Measurements from ENCODE around the gene PIK3CA.

Gene PIK3CA

DNA sequence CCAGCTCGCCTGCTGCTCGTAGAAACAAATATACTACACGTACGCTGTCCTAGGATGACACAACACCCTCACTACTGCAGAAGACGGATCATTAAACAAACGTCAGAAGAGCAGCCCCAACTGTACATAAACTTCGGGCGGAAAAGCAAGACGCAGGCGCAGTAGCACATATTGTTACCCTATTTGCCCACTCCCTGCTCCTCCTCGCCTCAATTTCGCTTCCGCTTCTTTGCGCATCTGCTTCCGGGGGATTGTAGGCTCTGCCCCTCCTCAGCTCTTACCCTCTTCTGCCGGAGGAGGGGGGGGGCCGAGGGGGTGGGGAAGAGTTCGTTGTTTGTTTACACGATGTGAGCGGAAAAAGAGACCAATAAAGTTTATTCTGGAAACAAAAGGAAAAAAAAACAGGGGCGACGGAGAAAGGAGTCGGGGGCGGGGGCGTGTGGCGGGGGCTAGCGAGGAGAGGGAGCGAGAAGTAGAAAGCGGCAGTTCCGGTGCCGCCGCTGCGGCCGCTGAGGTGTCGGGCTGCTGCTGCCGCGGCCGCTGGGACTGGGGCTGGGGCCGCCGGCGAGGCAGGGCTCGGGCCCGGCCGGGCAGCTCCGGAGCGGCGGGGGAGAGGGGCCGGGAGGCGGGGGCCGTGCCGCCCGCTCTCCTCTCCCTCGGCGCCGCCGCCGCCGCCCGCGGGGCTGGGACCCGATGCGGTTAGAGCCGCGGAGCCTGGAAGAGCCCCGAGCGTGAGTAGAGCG lies at the start of gene PIK3CA:
Gene PIK3CA, plus strand, starts transcription at position 485 of the 743 bp plus-strand sequence. CDS start 50,469 bp downstream, outside the sequence.
- TF ChIP-seq, protein P1, sequence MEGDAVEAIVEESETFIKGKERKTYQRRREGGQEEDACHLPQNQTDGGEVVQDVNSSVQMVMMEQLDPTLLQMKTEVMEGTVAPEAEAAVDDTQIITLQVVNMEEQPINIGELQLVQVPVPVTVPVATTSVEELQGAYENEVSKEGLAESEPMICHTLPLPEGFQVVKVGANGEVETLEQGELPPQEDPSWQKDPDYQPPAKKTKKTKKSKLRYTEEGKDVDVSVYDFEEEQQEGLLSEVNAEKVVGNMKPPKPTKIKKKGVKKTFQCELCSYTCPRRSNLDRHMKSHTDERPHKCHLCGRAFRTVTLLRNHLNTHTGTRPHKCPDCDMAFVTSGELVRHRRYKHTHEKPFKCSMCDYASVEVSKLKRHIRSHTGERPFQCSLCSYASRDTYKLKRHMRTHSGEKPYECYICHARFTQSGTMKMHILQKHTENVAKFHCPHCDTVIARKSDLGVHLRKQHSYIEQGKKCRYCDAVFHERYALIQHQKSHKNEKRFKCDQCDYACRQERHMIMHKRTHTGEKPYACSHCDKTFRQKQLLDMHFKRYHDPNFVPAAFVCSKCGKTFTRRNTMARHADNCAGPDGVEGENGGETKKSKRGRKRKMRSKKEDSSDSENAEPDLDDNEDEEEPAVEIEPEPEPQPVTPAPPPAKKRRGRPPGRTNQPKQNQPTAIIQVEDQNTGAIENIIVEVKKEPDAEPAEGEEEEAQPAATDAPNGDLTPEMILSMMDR (IDR thresholded peaks at IDR 0.05; ENCODE audit: control insufficient read depth, extremely low read depth, insufficient read depth): no peak
- peak; percentile 93 for DNase-seq (ENCODE audit: low read depth)
- peak within 1 kb of the TSS; percentile 72 for H3K4me3 ChIP-seq (ENCODE audit: low read depth, low read length)

DNA sequence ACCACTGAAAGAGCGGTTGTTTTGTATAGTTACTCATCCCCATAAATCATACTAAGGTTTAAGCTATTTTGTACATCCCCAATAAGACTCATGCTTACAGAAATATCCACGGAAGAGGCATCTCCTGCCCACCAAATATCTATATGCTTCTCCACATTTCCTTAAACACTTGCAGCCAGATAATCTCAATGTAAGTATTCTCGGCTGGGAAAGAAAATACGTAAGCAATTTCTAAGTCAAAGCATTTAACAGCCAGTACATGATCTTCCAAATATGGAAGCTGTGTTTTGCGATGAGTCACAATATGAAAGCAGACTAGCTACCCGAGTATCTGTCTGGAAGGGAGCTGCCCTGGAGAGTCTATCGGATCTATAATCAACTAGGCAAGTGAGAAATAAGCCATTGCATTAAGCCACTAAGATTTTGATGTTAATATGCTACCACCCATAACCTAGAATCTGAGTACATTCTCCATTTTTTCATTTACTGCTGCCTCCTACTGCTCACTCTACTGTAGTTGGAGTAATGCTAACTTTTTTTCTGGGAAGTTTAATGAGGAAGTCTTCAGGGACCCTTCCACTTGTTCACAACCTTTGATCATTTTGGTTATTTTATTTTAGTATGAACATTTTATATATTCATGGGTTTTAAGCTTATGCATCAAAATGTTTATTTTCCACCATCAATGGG lies 49.6 kb upstream of the PIK3CA start:
- TF ChIP-seq, protein P1 (IDR thresholded peaks at IDR 0.05; ENCODE audit: control insufficient read depth, extremely low read depth, insufficient read depth): no peak
- no peak for DNase-seq (ENCODE audit: low read depth)
- H3K4me3 ChIP-seq (ENCODE audit: low read depth, low read length): no peak overlapping the region

DNA sequence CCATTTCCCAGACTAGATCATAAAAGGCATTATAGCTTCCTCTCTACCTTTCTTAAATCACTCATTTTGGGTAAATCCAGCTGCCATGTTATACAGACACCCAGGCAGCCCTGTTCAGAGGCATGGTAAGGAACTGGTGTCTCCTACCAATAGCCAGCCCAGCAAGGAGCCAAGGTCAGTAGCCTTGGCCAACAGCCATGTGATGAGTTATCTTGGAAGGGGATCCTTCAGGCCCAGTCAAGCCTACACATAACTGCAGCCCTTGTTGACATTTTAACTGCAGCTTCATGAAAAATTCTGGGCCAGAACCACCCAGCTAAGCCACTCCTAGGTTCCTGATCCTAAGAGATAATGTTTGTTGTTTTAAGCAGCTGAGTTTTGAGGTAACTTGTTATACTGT lies 47.5 kb upstream of the PIK3CA start:
- no peak overlapping the region for H3K4me3 ChIP-seq (ENCODE audit: low read depth, low read length)
- peak; percentile 28 for DNase-seq (ENCODE audit: low read depth)
- TF ChIP-seq, protein P1 (IDR thresholded peaks at IDR 0.05; ENCODE audit: control insufficient read depth, extremely low read depth, insufficient read depth): no peak

DNA sequence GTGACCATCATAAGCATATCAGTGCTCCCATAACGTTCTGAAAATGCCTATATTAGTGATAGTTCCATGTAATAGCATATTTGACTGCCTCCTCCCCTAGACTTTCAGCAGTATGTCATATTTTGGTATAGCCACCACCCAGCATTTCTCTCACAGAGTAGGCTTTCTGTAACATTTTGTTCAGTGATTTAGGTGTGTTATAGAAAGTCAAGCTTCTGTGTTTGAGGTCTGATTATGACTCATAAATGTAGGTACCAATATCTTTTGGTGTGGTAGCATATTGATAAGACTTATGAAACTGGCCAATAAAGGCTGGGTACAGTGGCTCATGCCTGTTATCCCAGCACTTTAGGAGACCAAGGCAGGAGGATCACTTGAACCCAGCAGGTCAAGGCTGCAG lies 42.3 kb upstream of the PIK3CA start:
- DNase-seq (ENCODE audit: low read depth): no peak
- H3K4me3 ChIP-seq (ENCODE audit: low read depth, low read length): no peak overlapping the region
- TF ChIP-seq, protein P1 (IDR thresholded peaks at IDR 0.05; ENCODE audit: control insufficient read depth, extremely low read depth, insufficient read depth): no peak

DNA sequence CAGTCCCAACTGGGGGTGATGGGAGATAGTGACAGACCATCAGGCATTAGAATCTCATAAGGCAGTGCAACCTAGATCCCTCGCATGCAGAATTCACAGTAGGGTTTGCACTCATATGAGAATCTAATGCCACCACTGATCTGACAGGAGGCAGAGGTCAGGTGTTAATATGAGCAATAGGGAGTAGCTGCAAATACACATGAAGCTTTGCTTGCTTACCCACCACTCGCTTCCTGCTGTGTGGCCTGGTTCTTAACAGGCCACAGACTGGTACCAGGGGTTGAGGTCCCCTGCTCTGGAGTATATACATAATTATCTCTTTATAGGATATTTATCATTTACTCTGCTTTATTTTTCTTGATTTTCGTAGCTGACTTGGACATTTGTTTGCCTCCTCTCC lies 40.5 kb upstream of the PIK3CA start:
- no peak overlapping the region for H3K4me3 ChIP-seq (ENCODE audit: low read depth, low read length)
- TF ChIP-seq, protein P1 (IDR thresholded peaks at IDR 0.05; ENCODE audit: control insufficient read depth, extremely low read depth, insufficient read depth): no peak
- no peak for DNase-seq (ENCODE audit: low read depth)

DNA sequence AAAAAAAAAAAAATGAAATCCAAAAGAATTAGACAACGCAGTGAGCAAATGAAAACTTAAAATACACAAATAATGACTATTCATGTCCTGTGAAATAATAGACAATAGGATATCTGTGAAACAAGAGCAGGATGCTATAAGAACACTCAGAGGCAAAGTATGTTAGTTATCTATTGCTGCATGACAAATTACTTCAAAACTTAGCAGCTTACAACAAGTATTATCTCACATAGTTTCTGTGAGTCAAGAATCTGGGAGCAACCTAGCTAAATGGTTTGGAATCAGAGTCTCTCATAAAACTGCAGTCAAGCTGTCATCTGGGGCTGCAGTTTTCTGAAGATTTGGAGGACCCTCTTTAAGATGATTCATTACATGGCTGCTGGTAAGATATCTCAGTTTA lies 40.1 kb upstream of the PIK3CA start:
- H3K4me3 ChIP-seq (ENCODE audit: low read depth, low read length): no peak overlapping the region
- TF ChIP-seq, protein P1 (IDR thresholded peaks at IDR 0.05; ENCODE audit: control insufficient read depth, extremely low read depth, insufficient read depth): no peak
- DNase-seq (ENCODE audit: low read depth): no peak
